HG02981 (cell line): ENCODE data around the gene ACOXL.

Experiments
- ATAC-seq: cut with Tn5 transposase; IDR thresholded peaks from one replicate; pipeline ENCODE4 v1.9.1; 2021; ENCODE audit warnings: mild to moderate bottlenecking, moderate library complexity; ENCODE audit not compliant: unreplicated experiment

ACOXL gene

DNA sequence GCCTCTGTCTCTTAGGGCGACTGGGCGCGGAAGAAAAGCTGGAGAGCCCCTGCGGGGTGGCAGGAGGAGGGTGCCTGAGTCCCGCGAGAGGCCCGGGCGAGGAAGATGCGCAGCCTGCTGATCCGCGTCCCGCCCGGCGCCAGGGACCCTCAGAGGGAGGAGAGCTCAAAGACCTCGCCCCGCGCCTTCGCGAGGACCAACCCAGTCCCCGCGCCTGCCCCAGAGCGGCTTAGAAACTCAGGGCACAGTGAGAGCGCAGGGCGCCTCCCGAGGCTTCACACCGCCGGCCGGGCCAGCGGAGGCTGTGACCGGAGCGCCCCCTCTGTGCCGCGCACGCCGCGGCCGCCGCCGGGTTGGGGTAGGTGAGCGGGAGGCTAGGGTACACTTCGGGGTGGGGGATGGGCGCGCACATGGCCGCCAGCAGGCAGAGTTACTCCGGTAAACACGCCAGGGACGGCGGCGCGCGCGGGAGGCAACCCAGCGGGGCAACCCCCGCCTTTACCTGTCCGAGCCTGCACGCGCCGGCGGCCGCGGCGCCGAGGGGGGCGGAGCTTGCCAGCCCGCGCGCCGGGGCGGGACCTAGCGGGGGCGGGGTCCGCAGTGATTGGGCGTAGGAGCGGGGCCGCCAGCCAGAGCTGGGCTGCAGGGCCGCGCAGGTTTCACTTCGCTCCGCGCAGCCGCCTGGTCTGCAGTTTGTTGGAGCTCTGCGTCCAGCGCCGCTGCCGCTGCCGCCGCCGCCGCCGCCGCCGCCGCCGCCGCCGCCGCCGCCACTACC lies 388.1 kb downstream of the ACOXL start, which contains the start of gene BCL2L11:
Gene BCL2L11, plus strand, starts transcription at position 662 of the 775 bp plus-strand sequence. CDS start 2,832 bp downstream, outside the sequence.
- ATAC-seq: peak; percentile 50

DNA sequence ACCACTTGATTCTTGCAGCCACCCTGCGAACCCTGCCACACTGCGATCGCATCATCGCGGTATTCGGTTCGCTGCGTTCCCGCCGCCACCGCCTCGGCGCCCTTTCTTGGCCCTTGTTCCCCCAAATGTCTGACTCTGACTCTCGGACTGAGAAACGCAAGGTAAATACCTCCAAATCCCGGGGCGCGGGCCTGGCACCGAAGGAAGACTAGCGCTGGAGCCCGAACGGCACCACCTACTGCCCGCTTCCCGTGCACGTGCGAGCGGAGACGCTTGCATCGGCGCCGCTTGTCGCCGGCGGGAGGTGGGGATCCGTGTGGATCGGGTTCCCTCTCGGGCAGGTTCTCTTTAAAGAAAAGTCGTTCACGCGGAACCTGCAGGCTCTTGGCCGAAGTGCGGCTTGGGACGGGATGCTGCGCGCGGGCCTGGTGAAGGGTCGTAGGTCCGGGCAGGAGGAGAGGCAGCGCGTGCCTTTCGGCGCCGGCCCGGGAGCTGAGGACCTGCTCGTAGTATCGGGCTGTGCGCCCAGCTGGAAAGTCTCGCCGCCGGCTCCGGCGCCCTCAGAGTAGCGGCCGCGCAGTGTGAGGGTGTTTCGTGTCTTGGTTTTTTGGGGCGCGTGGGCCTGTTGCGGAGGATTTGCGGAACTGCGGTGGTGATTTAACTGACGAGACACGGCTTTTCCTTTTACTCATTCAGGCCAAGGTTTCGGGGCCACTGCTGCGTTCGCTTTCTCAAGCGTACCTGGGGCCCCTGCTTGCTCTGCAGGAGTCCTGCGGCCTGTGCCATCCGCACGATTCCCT lies 388.9 kb downstream of the ACOXL start:
- no peak for ATAC-seq

DNA sequence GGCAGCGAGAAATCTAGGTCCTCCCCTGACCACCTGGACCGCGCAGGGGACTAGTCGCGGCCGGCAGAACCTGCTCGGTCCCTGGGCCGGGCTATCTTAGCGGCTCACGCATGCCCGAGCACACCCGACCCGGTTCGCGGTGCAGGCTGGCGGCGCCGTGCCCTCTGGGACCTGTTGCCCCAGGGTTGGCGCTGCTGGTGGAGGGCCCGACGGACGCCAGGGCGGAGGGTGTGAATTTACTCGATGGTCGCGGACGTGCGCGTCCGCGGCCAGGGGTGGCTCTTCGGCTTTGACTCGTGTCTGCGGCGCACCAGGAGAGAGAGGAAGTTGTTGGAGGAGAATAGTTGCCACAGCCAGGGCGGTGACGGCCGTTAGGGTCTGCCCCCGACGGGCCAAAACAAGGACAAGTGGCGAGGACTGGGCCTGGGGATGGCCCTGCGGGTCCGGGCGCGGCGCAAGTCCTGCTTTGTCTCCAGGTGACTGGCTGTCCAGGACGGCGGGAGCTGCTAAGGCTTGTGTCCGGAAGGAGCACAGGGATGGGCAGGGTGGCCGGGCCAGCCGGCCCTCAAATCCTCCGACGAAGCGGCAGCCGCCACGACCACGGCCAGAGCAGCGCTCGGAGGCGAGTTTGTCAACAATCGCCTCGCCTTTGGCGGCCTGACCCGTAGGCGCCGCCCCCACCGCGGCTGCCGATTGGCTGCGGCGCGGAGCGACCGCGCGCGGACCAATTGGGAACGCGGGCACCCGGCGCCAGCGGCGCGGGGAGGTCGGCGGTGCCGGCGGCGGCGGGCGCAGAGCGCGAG lies 389.7 kb downstream of the ACOXL start:
- ATAC-seq: peak; percentile 47

DNA sequence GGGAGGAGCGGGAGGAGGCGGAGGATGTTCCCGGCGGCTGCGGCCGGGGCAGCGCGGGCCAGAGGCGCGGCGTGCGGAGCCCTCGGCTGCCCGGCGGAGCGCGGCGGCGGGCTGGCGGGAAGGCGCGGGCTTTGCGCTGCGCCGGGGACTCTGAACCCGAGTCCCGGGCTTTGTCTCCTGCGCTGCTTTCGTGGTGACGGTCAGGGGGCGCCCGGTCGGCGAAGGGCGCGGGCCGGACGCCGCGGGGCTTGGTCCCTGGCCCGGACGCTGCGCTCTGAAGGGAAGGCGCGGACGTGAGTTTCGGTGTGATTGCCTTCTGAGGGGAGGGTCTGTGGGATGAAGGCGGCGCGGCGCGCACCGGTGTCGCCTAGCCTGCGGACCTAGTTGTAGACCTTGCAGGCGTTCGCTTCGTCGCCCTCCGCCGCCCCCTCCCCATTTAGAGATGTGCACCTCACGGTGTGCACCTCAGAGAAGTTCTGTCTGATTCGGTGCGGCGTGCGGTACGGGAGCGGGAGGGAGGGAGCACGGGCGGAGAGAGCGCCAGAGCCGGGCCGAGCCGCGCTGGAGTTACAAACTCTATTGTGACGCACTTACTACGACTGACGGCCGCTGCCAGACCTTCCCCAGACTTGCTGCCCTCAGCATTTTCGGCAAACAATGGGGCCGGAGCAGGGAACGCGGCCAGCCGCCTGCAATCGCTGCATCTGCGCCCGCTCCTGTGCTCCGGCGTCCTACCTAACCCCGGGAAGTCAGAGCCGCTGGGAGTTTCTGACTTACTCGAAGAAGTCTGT lies 390.5 kb downstream of the ACOXL start:
- no peak for ATAC-seq

DNA sequence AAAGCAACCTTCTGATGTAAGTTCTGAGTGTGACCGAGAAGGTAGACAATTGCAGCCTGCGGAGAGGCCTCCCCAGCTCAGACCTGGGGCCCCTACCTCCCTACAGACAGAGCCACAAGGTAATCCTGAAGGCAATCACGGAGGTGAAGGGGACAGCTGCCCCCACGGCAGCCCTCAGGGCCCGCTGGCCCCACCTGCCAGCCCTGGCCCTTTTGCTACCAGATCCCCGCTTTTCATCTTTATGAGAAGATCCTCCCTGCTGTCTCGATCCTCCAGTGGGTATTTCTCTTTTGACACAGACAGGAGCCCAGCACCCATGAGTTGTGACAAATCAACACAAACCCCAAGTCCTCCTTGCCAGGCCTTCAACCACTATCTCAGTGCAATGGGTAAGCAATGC lies 391.4 kb downstream of the ACOXL start:
- ATAC-seq: no peak

DNA sequence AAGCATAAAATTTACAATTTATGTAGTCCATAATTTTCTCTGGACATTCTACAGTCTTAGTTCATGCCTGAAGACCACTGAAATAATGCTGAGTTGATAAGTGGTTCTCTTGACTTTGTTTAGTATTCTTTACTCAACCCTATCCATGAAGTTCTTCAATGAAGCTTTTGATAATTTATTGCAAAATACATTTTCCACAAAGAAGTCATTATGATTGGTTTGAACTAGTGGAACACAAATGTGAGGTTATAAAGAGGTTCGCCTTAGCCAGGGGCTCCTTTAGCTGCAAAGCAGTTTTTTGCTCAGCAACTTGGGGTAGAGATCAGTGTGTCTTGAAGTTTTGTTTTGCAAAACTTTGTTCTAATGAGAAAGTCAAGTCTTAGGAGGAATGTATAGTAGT lies 394.2 kb downstream of the ACOXL start:
- ATAC-seq: no peak

DNA sequence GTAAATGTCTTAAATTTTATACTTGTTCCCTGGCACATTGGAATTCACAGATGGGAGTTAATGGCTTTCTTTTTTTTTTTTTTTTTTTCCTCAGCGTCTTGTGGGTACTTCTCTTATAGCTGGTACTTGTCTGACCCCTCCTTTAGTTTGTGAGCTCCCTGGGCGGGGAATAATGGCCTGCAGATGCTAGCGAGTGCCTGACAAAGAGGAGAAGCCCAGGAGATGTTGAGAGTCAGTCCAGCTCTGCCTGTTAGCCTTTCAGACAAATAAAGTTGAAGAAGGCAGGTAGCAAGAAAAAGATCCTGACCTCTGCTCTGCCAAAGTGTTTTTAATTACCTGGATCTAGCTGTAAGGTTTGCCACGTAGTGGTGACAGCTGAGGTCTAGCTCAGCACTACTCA lies 395.0 kb downstream of the ACOXL start:
- ATAC-seq: no peak

DNA sequence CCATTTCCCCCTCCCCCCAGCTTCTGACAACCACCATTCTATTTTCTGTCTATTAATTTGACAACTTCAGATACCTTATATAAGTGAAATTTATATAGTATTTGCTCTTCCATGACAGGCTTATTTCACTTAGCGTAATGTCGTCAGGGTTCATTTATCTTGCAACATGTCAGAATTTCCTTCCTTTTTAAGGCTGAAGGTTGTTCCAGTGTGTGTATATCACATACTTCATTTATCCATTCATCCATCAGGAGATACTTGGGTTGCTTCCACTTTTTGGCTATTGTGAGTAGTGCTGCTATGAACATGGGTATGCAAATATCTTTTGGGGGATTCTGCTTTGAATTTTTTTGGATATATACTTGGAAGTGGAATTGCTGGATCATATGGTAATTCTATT lies 395.7 kb downstream of the ACOXL start:
- no peak for ATAC-seq

DNA sequence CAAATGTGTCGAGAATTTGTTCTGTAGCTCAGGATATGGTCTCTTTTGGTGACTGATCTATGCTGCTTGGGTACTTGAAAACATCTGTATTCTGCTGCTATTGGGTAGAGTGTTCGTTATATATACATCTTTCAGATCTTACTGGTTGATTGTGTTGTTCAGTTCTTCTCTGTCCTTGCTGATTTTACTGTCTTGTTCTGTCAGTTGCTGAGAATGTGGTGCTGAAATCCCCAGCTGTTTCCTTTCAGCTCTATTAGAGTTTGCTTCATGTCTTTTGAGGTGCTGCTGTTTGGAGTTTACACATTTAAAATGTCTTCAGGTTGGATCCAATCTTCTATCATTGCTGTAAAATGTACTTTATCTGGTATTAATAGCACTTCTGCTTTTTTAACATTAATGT lies 401.2 kb downstream of the ACOXL start:
- no peak for ATAC-seq

DNA sequence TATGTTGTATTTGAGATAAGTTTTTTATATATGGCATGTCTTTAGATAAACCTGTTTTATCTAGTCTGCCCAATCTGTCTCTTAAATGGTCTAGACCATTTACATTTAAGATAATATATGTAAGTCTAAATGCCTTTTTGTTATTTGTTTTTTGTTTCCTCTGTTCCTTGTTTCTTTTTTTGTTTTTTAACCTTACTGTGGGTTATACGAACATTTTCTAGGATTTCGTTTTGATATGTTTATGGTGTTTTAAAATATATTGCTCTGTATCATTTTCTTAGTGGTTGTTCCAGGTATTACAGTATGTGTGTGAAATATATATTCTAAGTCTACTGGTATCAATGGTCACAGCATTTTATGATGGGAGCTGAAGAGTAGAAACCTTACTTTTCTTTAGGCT lies 401.7 kb downstream of the ACOXL start:
- ATAC-seq: no peak

DNA sequence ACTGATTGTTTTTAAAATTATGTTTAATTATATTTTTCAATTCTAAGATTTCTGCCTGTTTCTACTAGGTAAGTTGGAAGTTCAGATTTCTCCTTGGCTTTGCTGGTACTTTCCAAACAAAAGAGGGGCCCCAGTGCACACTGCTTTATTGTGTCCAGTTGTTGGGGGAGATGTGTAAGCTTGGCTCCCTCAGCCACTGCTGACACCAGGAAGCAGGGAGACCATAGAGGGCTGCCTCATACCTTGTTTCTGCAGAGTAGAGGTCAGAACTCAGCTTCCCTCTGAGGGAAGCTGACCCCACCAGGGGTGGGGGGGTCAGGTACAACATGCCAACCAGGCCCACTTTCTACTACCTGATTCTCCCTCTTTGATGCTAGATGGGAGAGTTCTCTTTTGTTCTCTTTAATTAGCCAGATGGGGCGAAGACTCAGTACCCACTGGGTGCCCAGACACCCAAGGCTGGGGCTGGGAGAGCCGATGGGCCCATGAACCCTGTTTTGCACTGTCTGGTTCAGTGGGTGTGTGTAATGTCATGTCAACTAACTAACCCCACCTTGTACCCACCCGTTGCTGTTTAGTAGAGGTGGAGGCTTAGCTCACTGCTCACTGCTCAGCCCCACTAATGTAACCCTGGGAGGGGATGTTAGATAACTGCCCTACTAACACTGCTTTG lies 403.0 kb downstream of the ACOXL start:
- no peak for ATAC-seq

DNA sequence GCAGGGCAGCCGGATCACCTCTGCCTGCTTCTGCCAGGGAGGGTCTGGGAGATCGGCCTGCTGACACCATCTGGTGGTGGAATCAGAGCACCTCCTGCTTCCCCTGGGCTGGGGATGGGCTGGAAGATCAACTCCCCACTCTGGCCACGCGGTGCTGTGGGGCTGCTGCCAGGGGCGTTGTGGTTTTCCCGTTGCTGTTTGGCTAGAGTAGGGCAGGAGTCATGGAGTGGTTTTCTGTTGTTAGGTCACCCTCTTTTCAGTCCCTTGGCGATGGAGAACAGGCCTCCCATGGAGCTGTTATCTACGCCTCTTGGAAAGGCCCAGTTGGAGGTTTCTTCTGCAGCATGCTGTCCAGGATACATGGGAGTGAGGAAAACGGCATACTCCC lies 403.5 kb downstream of the ACOXL start:
- no peak for ATAC-seq

DNA sequence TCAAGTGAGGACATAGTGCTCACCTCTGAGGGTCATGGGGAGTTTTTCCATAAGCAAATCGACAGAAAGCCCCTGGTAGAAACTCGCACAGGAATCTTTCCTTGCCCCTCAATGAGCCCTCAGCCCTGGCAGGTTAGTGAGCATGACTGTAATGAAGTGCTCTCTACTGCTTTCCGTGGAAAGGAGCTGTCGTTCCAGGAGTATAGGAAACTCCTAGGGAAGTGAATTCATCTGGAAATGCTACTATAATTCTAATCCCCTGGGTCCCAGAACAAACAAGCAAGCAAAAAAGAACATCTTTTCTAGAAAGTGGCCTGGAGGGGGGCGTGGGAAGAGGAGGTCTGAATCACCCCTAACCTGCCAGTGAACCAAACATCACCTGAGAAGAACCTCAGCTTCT lies 406.5 kb downstream of the ACOXL start:
- no peak for ATAC-seq

DNA sequence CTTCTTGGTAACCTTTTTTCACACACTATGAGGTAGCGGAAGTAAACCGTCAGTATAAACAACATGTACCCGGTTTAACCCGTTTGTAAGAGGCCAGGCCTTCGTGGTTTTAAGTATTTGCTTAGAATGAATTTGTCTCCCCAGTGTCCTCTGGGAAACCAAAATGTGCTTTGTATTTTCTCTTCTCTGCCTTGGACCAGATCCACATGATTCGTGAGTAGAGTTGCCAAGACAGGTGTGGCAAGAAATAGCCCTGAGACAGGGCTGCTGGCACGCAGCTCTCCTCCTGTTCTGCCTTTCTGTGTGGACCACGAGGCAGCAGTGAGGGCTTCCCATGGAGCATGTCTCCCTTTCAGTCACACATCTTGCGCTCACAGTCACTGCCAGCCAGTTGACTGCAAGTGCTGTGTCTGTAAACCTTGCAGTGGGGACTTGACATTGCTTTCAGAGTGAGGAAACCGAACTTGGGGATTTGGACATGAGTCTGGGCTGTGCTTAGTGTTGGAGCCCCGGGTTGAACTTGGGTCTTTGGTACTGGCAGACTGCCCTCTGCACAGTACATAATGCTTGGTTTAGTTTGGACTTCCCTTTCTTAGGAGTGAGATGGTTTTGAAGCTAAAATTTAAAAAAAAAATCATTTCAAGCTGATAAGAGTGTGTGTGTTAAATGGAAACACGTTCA lies 407.4 kb downstream of the ACOXL start:
- ATAC-seq: no peak

DNA sequence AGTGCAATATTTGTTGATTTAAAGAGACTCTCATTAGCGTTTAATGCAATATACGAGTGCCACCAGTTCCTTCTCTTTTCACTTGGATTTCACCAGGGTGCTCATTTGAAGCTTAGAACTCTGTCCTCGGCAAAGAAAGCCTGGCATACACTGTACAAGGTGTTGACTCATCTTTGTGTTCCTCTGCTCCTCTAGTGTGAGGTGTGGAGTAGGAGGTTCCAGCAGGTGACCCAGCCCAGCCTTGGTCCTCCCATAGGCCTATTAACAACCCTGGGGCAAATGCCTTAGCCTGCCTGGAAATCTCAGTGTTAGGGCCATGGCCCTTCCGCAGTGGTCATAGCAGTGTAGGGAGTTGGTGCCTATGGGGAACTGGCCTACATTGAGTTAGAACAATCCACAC lies 408.4 kb downstream of the ACOXL start:
- no peak for ATAC-seq

DNA sequence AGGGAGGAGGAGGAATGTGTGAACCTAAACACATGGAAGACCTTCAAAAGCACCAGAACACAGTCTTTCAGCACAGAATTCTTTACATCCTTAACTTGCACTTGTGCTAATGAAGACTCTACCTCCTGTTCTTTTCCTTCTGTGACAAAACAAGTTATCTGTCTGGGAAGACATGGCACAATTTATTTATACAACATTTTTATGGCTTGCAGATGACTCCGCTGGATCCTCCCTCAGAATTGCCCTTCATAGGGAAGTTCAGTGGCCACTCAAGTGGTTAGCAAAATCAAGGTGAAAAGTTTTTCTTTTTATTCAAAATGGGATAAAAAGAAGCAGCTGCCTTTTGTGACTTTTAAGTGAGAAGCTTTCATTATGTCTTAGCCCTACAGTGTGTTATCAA lies 409.7 kb downstream of the ACOXL start:
- no peak for ATAC-seq

DNA sequence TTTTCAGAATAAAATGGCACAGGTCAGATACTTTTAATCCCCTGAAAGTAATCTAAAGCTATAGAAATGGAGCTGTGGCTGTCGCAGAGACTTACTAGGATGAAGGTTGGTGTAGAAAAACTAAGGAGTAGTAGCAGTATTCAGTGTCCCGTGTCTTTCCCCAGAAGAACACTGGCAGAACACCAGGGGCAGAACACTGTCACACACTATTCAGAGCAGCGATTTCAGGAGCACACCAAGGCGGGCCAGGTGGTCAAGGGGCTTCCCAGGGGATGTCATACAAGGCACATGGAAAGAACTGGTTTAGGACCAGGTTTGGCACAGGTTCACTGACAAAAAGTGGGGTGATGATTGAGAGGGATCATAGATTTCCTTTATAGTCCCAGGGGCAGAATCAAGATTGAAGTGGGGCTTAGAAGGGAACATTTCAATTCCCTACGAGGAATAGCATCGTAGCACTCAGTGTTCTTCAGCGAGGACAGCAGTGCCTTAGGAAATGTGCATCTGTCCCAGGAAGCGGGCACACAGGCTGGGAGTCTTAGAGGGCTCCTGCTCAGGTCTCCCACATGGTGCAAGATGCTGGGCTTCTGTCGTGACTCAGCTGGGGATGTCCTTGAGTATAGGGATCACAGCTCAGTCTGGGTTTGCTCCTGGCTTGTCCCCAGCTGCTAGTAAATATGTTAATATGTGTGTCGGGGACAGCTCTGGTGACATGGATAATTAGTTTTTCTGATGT lies 410.9 kb downstream of the ACOXL start:
- no peak for ATAC-seq

DNA sequence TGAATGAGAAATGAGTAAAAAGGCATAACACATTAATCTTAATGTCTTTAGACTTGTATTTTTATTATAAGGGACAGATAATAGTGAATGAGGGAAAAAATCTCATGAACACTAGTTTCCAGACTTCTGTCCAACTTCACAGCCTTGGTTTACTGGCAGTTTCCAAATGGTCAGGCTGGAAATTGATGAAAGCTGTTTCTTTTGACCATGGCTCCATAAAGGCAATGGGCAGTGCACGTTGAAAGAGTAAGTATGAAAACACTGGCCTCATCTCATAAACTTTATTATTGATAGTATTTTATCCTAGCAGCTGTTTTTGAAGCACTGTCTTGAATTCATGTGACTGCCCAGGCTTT lies 411.4 kb downstream of the ACOXL start:
- no peak for ATAC-seq
